Calu3 (cell line): ENCODE measurements around the gene ABHD12. TPM values are rescaled to one million over a fixed set of nuclear protein-coding genes. Genes with fewer than 3 reads are reported as not detected.

Source experiments
- BruUV-seq: library from RNA; stranded (reverse); fragments of 400-500 nt; replicated peaks from 2 replicates; lab custom pipeline; 2021; lab: Mats Ljungman, UMichigan
- CTCF ChIA-PET: fragments of 300-600 bp; sonication (Branson Sonifier 250); formaldehyde crosslinking; loops from one replicate; lab custom pipeline; 2022; ENCODE audit warnings: antibody characterized with exemption; lab: Charles Lee
- DNase-seq: peaks from one replicate; pipeline ENCODE4 v3.0.0; 2022
- H3K27ac Mint-ChIP-seq: one replicate; pipeline ENCODE4 v1.8.0; 2022; ENCODE audit warnings: mixed read lengths; ENCODE audit not compliant: unreplicated experiment
- H3K27me3 Mint-ChIP-seq: one replicate; pipeline ENCODE4 v1.8.0; 2022; ENCODE audit warnings: mixed read lengths; ENCODE audit not compliant: unreplicated experiment
- H3K36me3 Mint-ChIP-seq: one replicate; pipeline ENCODE4 v1.8.0; 2022; ENCODE audit warnings: mild to moderate bottlenecking, moderate library complexity, mixed read lengths; ENCODE audit not compliant: insufficient read depth, unreplicated experiment
- H3K4me1 Mint-ChIP-seq: one replicate; pipeline ENCODE4 v1.8.0; 2022; ENCODE audit warnings: mild to moderate bottlenecking, low read depth, mixed read lengths; ENCODE audit not compliant: unreplicated experiment
- H3K4me3 Mint-ChIP-seq: one replicate; pipeline ENCODE4 v1.8.0; 2022; ENCODE audit warnings: mild to moderate bottlenecking, low read depth, moderate library complexity, mixed read lengths; ENCODE audit not compliant: unreplicated experiment
- H3K9me3 Mint-ChIP-seq: one replicate; pipeline ENCODE4 v1.8.0; 2022; ENCODE audit warnings: low read depth, mixed read lengths; ENCODE audit not compliant: unreplicated experiment
- CTCF ChIP-seq: fragments of 200-600 bp; IDR thresholded peaks from one replicate; pipeline ENCODE4 v1.8.0; 2022; ENCODE audit warnings: antibody characterized with exemption; ENCODE audit not compliant: unreplicated experiment
- intact Hi-C: fragments of 100-400 bp; cut with micrococcal nuclease; formaldehyde crosslinking; loops from one replicate; pipeline ENCODE4 v1.10.0; 2022; ENCODE audit not compliant: unreplicated experiment
- total RNA-seq: library from RNA; stranded (reverse); gene quantifications from 2 replicates; pipeline ENCODE4 v1.2.3, GENCODE V29; 2022

Gene ABHD12
- total RNA-seq, 1 experiment from 2014 or later = 21.3 TPM

GRCh38 chr20:25275813-25276532 lies 114.7 kb downstream of the ABHD12 start:
- TF ChIP-seq CTCF = no peak
- CTCF ChIA-PET = no interaction called here
- Mint-ChIP-seq H3K4me3 (no peak overlapping the region), H3K4me1 (no peaks in the 10 kb centered on the region), H3K27me3 (no peaks in the 10 kb centered on the region), H3K36me3 (peaks cover 42% of the 10 kb centered on the region), H3K9me3 (no peaks in the 10 kb centered on the region), H3K27ac (no peak overlapping the region)
- intact Hi-C loops = no loop called here
- no TSS peak for BruUV-seq
- DNase-seq = no peak

GRCh38 chr20:25274891-25275812 lies 115.5 kb downstream of the ABHD12 start:
- no TSS peak for BruUV-seq
- Mint-ChIP-seq H3K27ac (no peak overlapping the region), H3K4me3 (no peak overlapping the region), H3K4me1 (no peaks in the 10 kb centered on the region), H3K27me3 (no peaks in the 10 kb centered on the region), H3K36me3 (peaks cover 41% of the 10 kb centered on the region), H3K9me3 (no peaks in the 10 kb centered on the region)
- DNase-seq = no peak
- CTCF ChIA-PET = no interaction called here
- TF ChIP-seq CTCF = no peak
- intact Hi-C loops = no loop called here

GRCh38 chr20:25274481-25274880 lies 116.2 kb downstream of the ABHD12 start:
- no peak for TF ChIP-seq CTCF
- H3K27ac Mint-ChIP-seq = no peak overlapping the region
- DNase-seq = no peak
- CTCF ChIA-PET = no interaction called here
- H3K36me3 Mint-ChIP-seq = peaks cover 48% of the 10 kb centered on the region
- no peak overlapping the region for H3K4me3 Mint-ChIP-seq
- H3K27me3 Mint-ChIP-seq = no peaks in the 10 kb centered on the region
- no peaks in the 10 kb centered on the region for H3K4me1 Mint-ChIP-seq
- BruUV-seq = no TSS peak
- no peaks in the 10 kb centered on the region for H3K9me3 Mint-ChIP-seq
- intact Hi-C loops = no loop called here

- H3K4me1 Mint-ChIP-seq = no peaks in the 10 kb centered on the region
- TF ChIP-seq CTCF = no peak
- CTCF ChIA-PET = no interaction called here
- intact Hi-C loops = no loop called here
- no peaks in the 10 kb centered on the region for H3K9me3 Mint-ChIP-seq
- H3K36me3 Mint-ChIP-seq = peaks cover 55% of the 10 kb centered on the region
- H3K27ac Mint-ChIP-seq = no peak overlapping the region
- BruUV-seq = no TSS peak
- H3K27me3 Mint-ChIP-seq = no peaks in the 10 kb centered on the region
- H3K4me3 Mint-ChIP-seq = no peak overlapping the region
- no peak for DNase-seq
Observed at GRCh38 chr20:25273541-25274358, 116.9 kb downstream of the ABHD12 start.
